DMS79 (cell line): ENCODE measurements around the gene NEK6.

Experiments
- DNase-seq: peaks from one replicate; lab custom pipeline; 2025; lab: John Stamatoyannopoulos, UW

NEK6 gene

DNA sequence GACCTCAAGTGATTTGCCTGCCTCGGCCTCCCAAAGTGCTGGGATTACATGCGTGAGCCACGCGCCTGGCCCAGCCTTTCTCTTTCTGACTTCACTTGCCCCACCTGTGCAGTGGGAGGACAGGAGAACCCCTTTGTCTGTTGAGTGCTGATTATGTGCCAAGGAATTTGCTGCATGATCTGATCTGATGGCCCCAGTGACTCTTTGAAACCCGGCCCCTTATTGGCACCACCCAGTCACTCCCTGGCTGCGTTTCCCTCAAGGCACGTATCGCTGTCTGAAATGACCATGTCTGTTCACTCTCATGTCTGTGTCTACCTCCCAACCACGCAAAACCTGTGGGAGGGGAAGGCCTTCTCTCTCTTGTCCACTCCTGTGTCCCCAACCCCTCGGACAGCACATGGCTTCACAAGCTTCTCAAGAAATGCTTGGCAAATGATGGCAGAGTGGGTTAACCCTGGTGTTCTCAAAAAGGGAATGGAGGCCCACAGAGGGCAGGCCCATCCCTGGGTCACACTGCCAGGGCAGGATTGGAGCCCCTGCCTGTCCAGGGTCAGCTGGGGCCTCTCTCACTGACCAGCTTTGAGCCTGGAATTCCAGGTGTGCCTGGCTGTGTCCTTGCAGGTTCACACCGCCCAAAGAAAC is 21.9 kb downstream of the NEK6 start:
- DNase-seq, result no peak

- no peak for DNase-seq
These were observed 22.5 kb downstream of the NEK6 start for GRCh38 chr9:124280176-124280691.

DNA sequence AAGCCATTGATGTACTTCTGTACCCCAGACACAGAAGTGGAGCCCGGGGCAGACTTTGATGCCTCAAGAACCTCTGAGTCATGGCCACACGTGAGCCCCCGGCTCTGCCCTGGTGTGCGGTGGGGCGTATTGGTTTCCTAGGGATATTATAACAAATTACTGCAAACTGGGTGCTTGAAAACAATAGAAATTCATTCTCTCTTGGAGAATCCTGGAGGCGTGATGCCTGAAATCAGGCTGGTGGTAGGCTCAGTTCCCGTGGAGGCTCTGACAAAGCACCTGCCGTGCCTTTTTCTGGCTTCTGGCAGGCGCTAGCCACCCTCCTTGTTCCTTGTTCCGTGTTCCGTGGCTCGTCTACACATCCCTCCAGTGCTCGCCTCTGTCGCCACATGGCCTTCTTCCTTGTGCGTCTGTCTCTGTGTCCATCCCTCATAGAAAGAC is 24.2 kb downstream of the NEK6 start:
- DNase-seq, result no peak

- no peak for DNase-seq
These were observed 24.9 kb downstream of the NEK6 start for GRCh38 chr9:124282442-124283227.

DNA sequence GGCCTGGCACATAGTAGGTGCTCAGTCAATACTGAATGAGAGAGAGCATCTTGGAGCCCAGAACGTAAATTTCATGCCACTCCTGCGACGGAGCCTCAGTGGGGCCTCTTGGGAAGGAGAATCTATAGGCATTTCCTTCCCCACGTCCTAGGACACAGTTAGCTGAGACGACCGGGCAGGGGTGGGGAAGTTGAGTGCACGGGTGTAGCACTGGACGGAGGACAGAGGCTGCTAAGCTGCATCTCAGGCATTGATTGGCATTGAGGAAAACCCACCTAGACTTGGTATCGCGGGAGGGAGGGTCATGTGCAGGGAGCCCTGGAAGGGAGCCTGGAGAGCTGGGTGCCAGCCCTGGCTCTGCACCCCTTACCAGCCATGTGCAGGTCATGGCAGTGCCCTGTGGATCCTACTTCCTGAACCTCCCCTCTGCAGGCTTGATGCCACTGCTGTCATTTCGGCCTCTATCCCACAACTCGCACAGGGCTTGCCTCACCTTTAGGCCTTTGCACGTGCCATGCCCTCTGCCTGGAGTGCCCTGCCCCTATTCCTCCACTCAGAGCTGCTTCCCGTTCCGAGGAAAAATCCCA is 25.6 kb downstream of the NEK6 start:
- no peak for DNase-seq

DNA sequence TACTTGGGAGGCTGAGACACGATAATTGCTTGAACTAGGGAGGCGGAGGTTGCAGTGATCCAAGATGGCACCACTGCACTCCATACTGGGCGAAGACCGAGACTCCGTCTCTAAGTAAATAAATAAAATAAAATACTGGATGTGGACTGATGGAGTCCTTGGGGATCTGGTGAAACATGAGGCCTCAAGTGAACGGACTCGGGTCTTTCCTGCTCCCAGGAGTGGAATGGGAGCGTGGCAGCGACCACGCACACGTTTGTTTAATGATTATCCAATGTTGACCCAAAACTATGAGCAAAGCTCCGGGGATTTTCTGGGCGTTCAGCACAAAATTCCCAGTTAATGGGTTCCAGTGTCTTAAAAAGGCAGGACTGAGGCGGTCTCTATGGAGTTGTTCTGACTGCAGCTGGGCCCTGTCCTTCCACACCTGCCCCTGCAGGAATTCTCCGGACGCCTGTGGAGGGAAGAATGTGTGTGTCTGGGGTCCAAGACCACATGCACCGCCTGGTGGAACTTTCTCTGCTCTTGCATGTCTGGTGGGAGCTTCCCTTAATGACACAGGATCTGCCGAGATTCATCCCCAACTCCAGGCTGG is 26.6 kb downstream of the NEK6 start:
- DNase-seq, result no peak

- no peak for DNase-seq
These were observed 27.2 kb downstream of the NEK6 start for GRCh38 chr9:124284940-124285441.

DNA sequence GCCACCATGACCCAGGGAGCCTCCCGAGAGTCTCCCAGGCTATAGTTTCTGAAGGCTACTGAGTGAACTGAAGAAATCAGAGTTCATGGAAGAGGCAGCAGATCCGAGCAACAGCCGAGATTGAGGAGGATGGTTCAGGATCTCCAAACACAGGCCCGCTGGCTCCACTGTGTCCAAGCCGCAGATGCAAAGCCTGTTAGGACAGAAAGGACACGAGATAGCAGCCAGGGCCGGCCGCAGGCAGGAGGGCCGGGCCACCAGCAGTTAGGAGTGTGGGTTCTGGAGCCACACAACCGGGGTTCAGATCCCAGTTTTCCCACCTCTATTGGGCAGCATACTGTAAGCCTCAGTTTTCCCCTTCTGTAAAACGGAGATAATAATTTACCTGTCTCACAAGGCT is 27.7 kb downstream of the NEK6 start:
- DNase-seq, result no peak

DNA sequence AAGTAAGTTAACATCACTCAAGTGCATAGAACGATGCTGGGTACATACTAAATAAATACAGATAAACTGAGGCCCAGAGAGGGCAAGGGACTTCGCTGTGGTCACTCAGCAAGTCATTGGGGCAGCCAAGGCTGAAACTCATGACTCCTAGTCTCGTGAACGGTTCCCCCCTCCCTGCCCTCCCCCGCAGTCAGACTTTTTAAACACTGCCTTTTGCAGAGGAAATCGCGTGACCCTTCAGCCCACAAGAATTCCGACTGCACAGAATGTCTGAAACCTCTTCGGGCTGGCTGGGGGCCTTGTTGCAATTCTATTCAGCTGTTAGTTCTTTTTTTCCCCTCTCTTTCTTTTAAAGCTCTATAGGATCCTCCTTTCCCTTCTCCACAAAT is 28.1 kb downstream of the NEK6 start:
- DNase-seq, result no peak

DNA sequence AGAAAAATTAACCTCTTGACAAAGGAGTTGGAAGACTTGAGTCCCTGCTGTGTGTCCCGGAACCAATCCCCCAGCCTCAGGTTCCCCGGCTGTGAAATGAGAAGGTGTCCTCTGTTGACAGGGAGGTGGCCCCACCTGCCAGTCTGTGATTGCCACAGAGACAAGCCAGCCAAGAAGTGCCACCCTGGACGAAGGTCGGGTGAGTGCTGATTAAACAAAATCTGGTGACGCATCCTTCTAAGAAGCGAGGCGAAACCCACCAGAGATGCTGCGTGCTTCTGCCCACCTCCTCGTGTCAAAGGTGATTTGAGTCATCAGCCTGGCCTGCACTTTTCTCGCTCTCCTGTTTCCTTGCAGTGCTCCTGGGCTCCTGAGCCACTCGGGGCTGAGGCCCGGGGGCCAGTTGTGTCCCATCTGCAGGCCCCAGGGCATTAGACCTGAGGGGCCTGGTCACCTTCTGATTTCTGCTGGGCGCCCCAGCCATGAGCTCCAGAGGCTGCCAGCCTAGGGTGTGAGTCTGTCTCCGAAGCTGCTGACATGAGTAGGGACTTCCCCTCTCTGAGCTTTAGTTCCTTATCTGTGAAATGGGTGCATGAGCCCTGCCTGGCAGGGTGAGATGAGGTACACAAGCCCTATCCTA is 28.7 kb downstream of the NEK6 start:
- DNase-seq, result no peak

GRCh38 chr9:124290053-124290591 is 32.4 kb downstream of the NEK6 start:
- DNase-seq, result no peak

- DNase-seq, result no peak
These were observed 33.2 kb downstream of the NEK6 start for GRCh38 chr9:124290743-124291554.

GRCh38 chr9:124291801-124292396 is 34.1 kb downstream of the NEK6 start:
- no peak for DNase-seq

- DNase-seq, result no peak
These were observed 35.2 kb downstream of the NEK6 start for GRCh38 chr9:124292696-124293593.

DNA sequence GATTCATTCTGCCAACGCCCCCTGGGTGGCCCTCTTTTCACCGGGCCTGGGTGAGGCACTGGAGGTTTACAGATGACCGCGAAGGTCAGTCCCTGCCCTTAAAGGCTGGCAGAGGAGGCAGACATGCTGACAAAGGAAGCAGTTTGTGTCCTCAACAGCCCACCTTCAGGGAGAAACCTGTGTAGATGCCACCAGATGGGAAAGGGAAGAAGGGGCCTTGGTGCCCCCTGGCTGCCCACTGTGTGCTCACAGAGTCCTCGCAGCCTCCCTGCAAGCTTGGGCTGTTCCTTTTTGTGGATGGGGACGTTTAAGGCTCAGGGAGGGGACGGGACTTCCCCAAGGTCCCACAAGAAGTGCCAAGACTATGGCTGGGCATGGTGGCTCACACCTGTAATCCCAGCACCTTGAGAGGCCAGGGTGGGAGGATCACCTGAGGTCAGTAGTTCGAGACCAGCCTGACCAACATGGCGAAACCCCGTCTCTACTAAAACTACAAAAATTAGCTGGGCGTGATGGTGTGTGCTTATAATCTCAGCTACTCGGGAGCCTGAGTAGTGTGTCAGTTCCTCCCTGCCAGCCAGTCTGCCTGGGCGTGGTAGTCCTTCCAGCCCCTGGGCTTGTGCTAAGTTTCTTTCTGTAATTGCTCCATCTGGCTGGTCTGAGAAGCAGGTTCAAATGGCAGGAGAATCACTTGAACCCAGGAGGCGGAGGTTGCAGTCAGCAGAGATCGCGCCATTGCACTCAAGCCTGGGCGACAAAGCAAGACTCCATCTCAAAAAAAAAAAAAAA is 36.2 kb downstream of the NEK6 start:
- DNase-seq, result no peak

DNA sequence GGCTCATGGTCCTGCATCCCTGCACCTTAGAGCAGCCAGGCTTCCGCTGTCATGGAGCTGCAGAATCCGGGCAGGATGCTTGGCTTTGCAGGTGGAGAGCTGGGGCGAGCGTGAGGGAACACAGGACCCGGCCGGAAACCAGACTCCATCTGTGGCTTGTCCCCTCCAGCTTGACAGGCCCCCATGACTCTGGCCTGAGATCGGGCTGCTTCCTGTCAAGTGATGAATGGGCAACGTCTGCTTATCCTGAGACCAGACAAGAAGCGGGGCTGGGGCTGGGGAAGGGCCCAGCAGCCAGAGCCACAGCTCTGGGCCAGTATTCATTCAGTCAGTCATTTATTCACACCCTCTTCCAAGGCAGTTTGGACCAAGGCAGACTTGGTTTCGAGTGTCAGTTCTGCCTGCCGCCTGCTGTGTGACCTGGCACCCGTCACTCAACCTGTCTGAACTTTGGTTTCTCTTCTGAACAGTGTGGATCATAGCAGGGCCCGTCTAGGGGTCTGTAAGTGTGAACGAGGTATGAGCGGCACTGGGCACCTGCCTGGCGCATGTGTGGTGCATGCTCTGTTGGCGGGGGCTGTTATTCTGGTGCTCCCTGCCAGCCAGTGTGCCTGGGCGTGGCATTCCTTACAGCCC is 37.5 kb downstream of the NEK6 start:
- no peak for DNase-seq

DNA sequence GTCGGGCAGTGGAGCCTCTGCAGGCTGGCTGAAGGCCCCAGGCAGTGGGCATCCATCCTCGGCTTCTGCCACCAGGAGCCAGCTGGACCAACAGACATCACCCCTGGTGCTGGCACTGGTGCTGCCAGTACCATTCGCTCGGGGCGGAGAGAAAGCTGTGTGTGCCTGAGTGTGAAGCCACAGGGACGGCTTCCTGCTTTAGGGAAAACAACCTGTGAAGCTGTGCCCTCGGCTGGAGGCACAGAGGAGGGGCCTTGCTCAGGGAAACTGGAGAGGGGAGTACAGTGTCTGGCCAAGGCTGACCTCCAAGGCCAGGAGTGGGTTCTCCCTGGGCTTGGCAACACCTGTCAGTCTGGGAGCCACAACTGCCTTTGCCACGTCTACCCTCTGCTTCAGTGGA is 38.3 kb downstream of the NEK6 start:
- no peak for DNase-seq
